WTC11 (cell line): ENCODE measurements around the gene GNAI1. TPM values are rescaled to one million over a fixed set of nuclear protein-coding genes. Genes with fewer than 3 reads are reported as not detected.

ENCODE experiments used
- ATAC-seq: fragments of 200-7000 bp; cut with Tn5 transposase; 2 replicates; pipeline ENCODE4 v1.10.0; 2021; ENCODE audit warnings: mild to moderate bottlenecking, moderate library complexity
- CTCF ChIA-PET: fragments of 300-600 bp; sonication (Branson Sonifier 250); formaldehyde crosslinking; loops from one replicate; lab custom pipeline; 2021; ENCODE audit warnings: antibody characterized with exemption; lab: Charles Lee
- POLR2A ChIA-PET: fragments of 350-600 bp; sonication (Branson Sonifier 250); formaldehyde crosslinking; loops from one replicate; lab custom pipeline; 2021; ENCODE audit warnings: antibody characterized with exemption; lab: Charles Lee
- DNase-seq: peaks from one replicate; pipeline ENCODE4 v3.0.0; 2021; ENCODE audit warnings: low spot score
- H3K27ac Mint-ChIP-seq: 2 replicates; pipeline ENCODE4 v1.8.0; 2021; ENCODE audit warnings: mixed read lengths
- H3K27me3 Mint-ChIP-seq: 2 replicates; pipeline ENCODE4 v1.8.0; 2021; ENCODE audit warnings: low read depth, mild to moderate bottlenecking, moderate library complexity, mixed read lengths
- H3K36me3 Mint-ChIP-seq: 2 replicates; pipeline ENCODE4 v1.8.0; 2021; ENCODE audit warnings: mixed read lengths
- H3K4me1 Mint-ChIP-seq: 2 replicates; pipeline ENCODE4 v1.8.0; 2022; ENCODE audit warnings: mixed read lengths
- H3K4me3 Mint-ChIP-seq: 2 replicates; pipeline ENCODE4 v1.8.0; 2021; ENCODE audit warnings: mild to moderate bottlenecking, moderate library complexity, mixed read lengths
- H3K9me3 Mint-ChIP-seq: 2 replicates; pipeline ENCODE4 v1.8.0; 2021; ENCODE audit warnings: mixed read lengths
- ATF1 ChIP-seq: sonication (generic); formaldehyde crosslinking; IDR thresholded peaks from 2 replicates; pipeline ENCODE4 v1.8.1; 2023; ENCODE audit warnings: mild to moderate bottlenecking, moderate library complexity, missing genetic modification reagents
- ATF6 ChIP-seq: sonication (generic); formaldehyde crosslinking; IDR thresholded peaks from 2 replicates; pipeline ENCODE4 v1.8.1; 2023; ENCODE audit warnings: mild to moderate bottlenecking, missing genetic modification reagents
- ELF4 ChIP-seq: sonication (generic); formaldehyde crosslinking; IDR thresholded peaks from 2 replicates; pipeline ENCODE4 v1.8.1; 2022; ENCODE audit warnings: low read depth, mild to moderate bottlenecking, moderate library complexity, missing genetic modification reagents
- FOXP4 ChIP-seq: sonication (generic); formaldehyde crosslinking; IDR thresholded peaks from 2 replicates; pipeline ENCODE4 v1.8.0; 2022; ENCODE audit warnings: mild to moderate bottlenecking, missing genetic modification reagents
- GABPB1 ChIP-seq: sonication (generic); formaldehyde crosslinking; IDR thresholded peaks from 2 replicates; pipeline ENCODE4 v1.8.1; 2023; ENCODE audit warnings: mild to moderate bottlenecking, missing genetic modification reagents
- HMGXB4 ChIP-seq: sonication (generic); formaldehyde crosslinking; IDR thresholded peaks from 2 replicates; pipeline ENCODE4 v1.8.1; 2023; ENCODE audit warnings: mild to moderate bottlenecking, moderate library complexity, missing genetic modification reagents
- KAT7 ChIP-seq: sonication (generic); formaldehyde crosslinking; IDR thresholded peaks from 2 replicates; pipeline ENCODE4 v1.8.1; 2023; ENCODE audit warnings: missing genetic modification reagents, mild to moderate bottlenecking, borderline replicate concordance
- MLX ChIP-seq: sonication (generic); formaldehyde crosslinking; IDR thresholded peaks from 2 replicates; pipeline ENCODE4 v1.8.1; 2023; ENCODE audit warnings: mild to moderate bottlenecking, missing genetic modification reagents, moderate library complexity
- MXD4 ChIP-seq: fragments of 250-450 bp; sonication (Bioruptor Pico); IDR thresholded peaks from 2 replicates; pipeline ENCODE4 v1.8.0; 2021; ENCODE audit warnings: mild to moderate bottlenecking, moderate library complexity, borderline replicate concordance
- NR2C2 ChIP-seq: sonication (generic); formaldehyde crosslinking; IDR thresholded peaks from 2 replicates; pipeline ENCODE4 v1.8.0; 2022; ENCODE audit warnings: mild to moderate bottlenecking, missing genetic modification reagents
- NR3C1 ChIP-seq: sonication (generic); formaldehyde crosslinking; conservative IDR thresholded peaks from 2 replicates; pipeline ENCODE4 v1.8.1; 2023; ENCODE audit warnings: low read depth, mild to moderate bottlenecking, missing genetic modification reagents
- TEAD4 ChIP-seq: sonication (generic); formaldehyde crosslinking; IDR thresholded peaks from 2 replicates; pipeline ENCODE4 v1.8.0; 2022; ENCODE audit warnings: mild to moderate bottlenecking, missing genetic modification reagents
- TP53 ChIP-seq: sonication (generic); formaldehyde crosslinking; IDR thresholded peaks from 2 replicates; pipeline ENCODE4 v1.8.1; 2023; ENCODE audit warnings: mild to moderate bottlenecking, missing genetic modification reagents
- USF1 ChIP-seq: sonication (generic); formaldehyde crosslinking; IDR thresholded peaks from 2 replicates; pipeline ENCODE4 v1.8.0; 2022; ENCODE audit warnings: mild to moderate bottlenecking, missing genetic modification reagents
- ZBTB43 ChIP-seq: sonication (generic); formaldehyde crosslinking; IDR thresholded peaks from 2 replicates; pipeline ENCODE4 v1.8.1; 2023; ENCODE audit warnings: mild to moderate bottlenecking, missing genetic modification reagents
- ZNF425 ChIP-seq: fragments of 250-450 bp; sonication (Bioruptor Pico); conservative IDR thresholded peaks from 2 replicates; pipeline ENCODE4 v1.9.0; 2021; ENCODE audit warnings: mild to moderate bottlenecking
- ZNF512 ChIP-seq: sonication (generic); formaldehyde crosslinking; IDR thresholded peaks from 2 replicates; pipeline ENCODE4 v1.8.1; 2022; ENCODE audit warnings: missing genetic modification reagents, borderline replicate concordance
- total RNA-seq: library from RNA; stranded (reverse); gene quantifications from 3 replicates; pipeline ENCODE4 v1.2.3, GENCODE V29; 2021

The GNAI1 gene
- total RNA-seq, 1 experiment from 2014 or later = 26.7 TPM

GRCh38 chr7:80204919-80205318, 70.3 kb downstream of the GNAI1 start:
- ATAC-seq (no peak), DNase-seq (no peak)
- ChIA-PET CTCF (no interaction called here), POLR2A (no interaction called here)
- H3K4me3 Mint-ChIP-seq = no peak overlapping the region
- H3K9me3 Mint-ChIP-seq = no peaks in the 10 kb centered on the region
- peaks cover 25% of the 10 kb centered on the region for H3K36me3 Mint-ChIP-seq
- TF ChIP-seq ZBTB43 (CRISPR knock-in tag) = no peak
- TF ChIP-seq FOXP4 (CRISPR knock-in tag) = no peak
- no peak for TF ChIP-seq HMGXB4 (CRISPR knock-in tag)
- TF ChIP-seq USF1 (CRISPR knock-in tag) = no peak
- TF ChIP-seq MLX (CRISPR knock-in tag) = no peak
- no peak for TF ChIP-seq ZNF425 (CRISPR knock-in tag)
- no peak for TF ChIP-seq MXD4 (CRISPR knock-in tag)
- no peak for TF ChIP-seq GABPB1 (CRISPR knock-in tag)
- TF ChIP-seq NR2C2 (CRISPR knock-in tag) = no peak
- no peak for TF ChIP-seq TEAD4 (CRISPR knock-in tag)
- TF ChIP-seq KAT7 (CRISPR knock-in tag) = no peak
- TF ChIP-seq ATF1 (CRISPR knock-in tag) = no peak
- no peak for TF ChIP-seq ELF4 (CRISPR knock-in tag)
- TF ChIP-seq NR3C1 (CRISPR knock-in tag) = no peak
- TF ChIP-seq ATF6 (CRISPR knock-in tag) = no peak
- no peak for TF ChIP-seq ZNF512
- TF ChIP-seq TP53 (CRISPR knock-in tag) = no peak
- no peaks in the 10 kb centered on the region for H3K4me1 Mint-ChIP-seq
- no peaks in the 10 kb centered on the region for H3K27me3 Mint-ChIP-seq
- H3K27ac Mint-ChIP-seq = no peak overlapping the region
